ENCODE results near the gene IYD. TPM values are rescaled to one million over a fixed set of nuclear protein-coding genes. Genes with fewer than 3 reads are reported as not detected.

The IYD gene
- total and polyA plus RNA-seq, 7 experiments from 2014 or later, result not detected

DNA sequence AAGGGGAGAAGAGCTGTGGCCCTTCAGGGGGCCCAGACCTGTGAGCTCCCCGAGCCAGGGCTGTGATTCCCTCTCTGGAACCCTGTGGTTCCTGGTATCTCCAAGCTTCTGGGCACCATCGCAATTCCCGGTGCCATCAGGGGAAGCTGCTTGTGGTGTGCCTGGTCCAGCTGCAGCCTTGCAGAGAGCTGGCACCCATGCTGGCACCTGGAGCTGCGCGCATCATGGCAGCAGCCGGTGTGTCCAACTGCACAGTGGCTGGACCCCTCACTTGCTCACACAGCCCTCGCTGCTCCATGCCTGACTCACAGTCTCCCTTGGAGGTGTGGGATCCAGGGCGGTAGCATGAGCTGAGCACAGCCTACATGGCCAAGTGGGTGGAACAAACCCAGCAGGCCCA, 56.7 kb downstream of the IYD start:
- ChIA-PET POLR2A (no interaction called here), CTCF (no interaction called here)
- Histone ChIP-seq H3K4me1 (ENCODE audit: control insufficient read depth in 2 of 2, insufficient read depth in 2 of 2, low read length in 2 of 2) (no peaks in the 10 kb centered on the region), H3K36me3 (ENCODE audit: control insufficient read depth in 2 of 3, insufficient read depth in 3 of 3, low read length in 3 of 3) (no peaks in the 10 kb centered on the region), H3K27ac (ENCODE audit: low read depth, low read length) (no peak overlapping the region), H3K27me3 (ENCODE audit: control insufficient read depth in 2 of 2, insufficient read depth in 2 of 2, low read length in 2 of 2) (no peaks in the 10 kb centered on the region), H3K9me3 (ENCODE audit: control insufficient read depth in 2 of 3, low read length in 3 of 3) (peaks cover 0 to 3% (median 0%) of the 10 kb centered on the region in 3 experiments), H3K4me3 (ENCODE audit: low read length) (no peak overlapping the region)
- DNase-seq (no peak), ATAC-seq (no peak)
- H3K27ac Mint-ChIP-seq, result no peak overlapping the region
- no peaks in the 10 kb centered on the region for H3K36me3 Mint-ChIP-seq
- no peaks in the 10 kb centered on the region for H3K4me1 Mint-ChIP-seq
- intact Hi-C loops (cut with micrococcal nuclease), result no loop called here
- H3K4me3 Mint-ChIP-seq, result no peak overlapping the region
- no peaks in the 10 kb centered on the region for H3K27me3 Mint-ChIP-seq
- H3K9me3 Mint-ChIP-seq, result peaks cover 0 to 7% (median under 1%) of the 10 kb centered on the region in 11 donors

DNA sequence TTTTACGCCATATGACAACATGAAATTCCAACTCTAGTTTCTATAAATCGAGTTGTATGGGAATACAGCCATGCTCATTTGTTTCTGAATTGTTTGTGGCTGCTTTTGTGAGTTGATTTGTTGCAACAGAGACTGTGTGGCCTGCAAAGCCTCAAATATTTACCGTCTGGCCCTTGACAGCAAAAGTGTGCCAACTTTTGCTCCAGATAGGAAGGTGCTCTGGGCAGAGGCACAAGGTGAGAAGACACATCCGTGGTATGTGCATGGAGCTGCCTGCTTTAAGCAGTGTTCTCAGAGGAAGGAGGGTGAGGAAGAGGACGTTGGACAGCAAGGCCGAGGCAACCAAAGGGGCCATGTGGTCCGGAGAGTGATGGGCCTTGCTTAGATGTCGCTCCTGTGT, 57.4 kb downstream of the IYD start:
- Mint-ChIP-seq H3K9me3 (peaks cover 0 to 3% (median 0%) of the 10 kb centered on the region in 11 donors), H3K4me3 (no peak overlapping the region), H3K36me3 (no peaks in the 10 kb centered on the region), H3K4me1 (no peaks in the 10 kb centered on the region), H3K27ac (no peak overlapping the region), H3K27me3 (no peaks in the 10 kb centered on the region)
- H3K4me1 ChIP-seq (ENCODE audit: control insufficient read depth in 2 of 2, insufficient read depth in 2 of 2, low read length in 2 of 2), result no peaks in the 10 kb centered on the region
- no peak for DNase-seq
- H3K36me3 ChIP-seq (ENCODE audit: control insufficient read depth in 2 of 3, insufficient read depth in 3 of 3, low read length in 3 of 3), result no peaks in the 10 kb centered on the region
- intact Hi-C loops (cut with micrococcal nuclease), result no loop called here
- no peak overlapping the region for H3K27ac ChIP-seq (ENCODE audit: low read depth, low read length)
- no peak for ATAC-seq
- H3K27me3 ChIP-seq (ENCODE audit: control insufficient read depth in 2 of 2, insufficient read depth in 2 of 2, low read length in 2 of 2), result no peaks in the 10 kb centered on the region
- H3K9me3 ChIP-seq (ENCODE audit: control insufficient read depth in 2 of 3, low read length in 3 of 3), result peaks cover 0 to 3% (median 0%) of the 10 kb centered on the region in 3 experiments
- no peak overlapping the region for H3K4me3 ChIP-seq (ENCODE audit: low read length)
- ChIA-PET CTCF (no interaction called here), POLR2A (no interaction called here)

DNA sequence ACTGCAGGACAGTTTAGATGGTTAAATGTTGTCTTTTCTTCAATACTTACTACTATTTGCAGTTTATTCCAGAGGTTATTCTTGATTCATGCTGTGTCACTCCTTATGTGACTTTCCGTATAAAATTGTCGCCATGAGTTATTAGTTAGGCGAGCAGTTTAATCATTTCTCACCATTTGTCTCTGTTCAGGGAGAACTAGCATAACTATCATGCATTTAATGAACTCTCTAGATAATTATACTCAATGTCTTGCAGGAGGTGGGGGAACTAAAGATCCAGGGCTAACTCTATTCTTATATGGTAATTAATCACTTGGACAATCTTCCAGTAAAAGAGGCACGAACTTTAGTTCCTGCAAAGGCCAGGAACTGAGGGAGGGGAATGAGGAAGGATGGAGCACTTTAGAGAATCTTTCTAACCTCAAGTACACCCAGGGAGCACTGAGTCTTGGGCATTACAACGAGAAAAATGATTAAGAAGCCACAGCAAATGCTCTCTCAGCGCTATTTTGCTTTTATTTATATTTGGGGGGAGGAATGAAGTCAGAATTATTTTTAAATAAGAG, 58.3 kb downstream of the IYD start:
- Histone ChIP-seq H3K36me3 (ENCODE audit: control insufficient read depth in 2 of 3, insufficient read depth in 3 of 3, low read length in 3 of 3) (no peaks in the 10 kb centered on the region), H3K4me3 (ENCODE audit: low read length) (no peak overlapping the region), H3K27ac (ENCODE audit: low read depth, low read length) (no peak overlapping the region), H3K4me1 (ENCODE audit: control insufficient read depth in 2 of 2, insufficient read depth in 2 of 2, low read length in 2 of 2) (no peaks in the 10 kb centered on the region), H3K9me3 (ENCODE audit: control insufficient read depth in 2 of 3, low read length in 3 of 3) (peaks cover 0 to 3% (median 0%) of the 10 kb centered on the region in 3 experiments), H3K27me3 (ENCODE audit: control insufficient read depth in 2 of 2, insufficient read depth in 2 of 2, low read length in 2 of 2) (no peaks in the 10 kb centered on the region)
- ATAC-seq (no peak), DNase-seq (no peak)
- Mint-ChIP-seq H3K27me3 (no peaks in the 10 kb centered on the region), H3K4me3 (no peak overlapping the region), H3K36me3 (no peaks in the 10 kb centered on the region), H3K27ac (no peak overlapping the region), H3K9me3 (peaks cover 0 to 3% (median 0%) of the 10 kb centered on the region in 11 donors), H3K4me1 (no peaks in the 10 kb centered on the region)
- POLR2A ChIA-PET, result no interaction called here
- intact Hi-C loops (cut with micrococcal nuclease), result no loop called here
- CTCF ChIA-PET, result no interaction called here

DNA sequence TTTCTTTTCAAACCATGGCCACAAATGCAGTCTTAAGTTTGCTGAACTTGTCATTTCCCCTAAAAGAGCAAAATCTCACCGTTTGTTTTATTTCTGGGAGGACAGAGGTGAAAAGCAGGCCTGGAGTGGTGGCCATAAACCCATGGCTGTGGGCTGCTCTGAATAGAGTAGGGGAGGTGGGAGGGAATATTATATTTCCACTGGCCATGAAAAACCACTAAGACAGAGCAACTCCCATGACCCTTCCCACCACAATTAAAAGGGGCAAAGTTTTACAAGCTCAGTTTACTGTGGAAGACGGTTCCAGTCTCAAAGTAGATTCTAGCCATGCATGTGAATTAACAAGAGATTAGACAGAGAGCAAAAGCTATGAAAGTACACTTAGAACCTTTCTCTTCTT, 59.0 kb downstream of the IYD start:
- peaks cover 0 to 3% (median 0%) of the 10 kb centered on the region in 11 donors for H3K9me3 Mint-ChIP-seq
- CTCF ChIA-PET, result no interaction called here
- no peak overlapping the region for H3K27ac ChIP-seq (ENCODE audit: low read depth, low read length)
- H3K27me3 ChIP-seq (ENCODE audit: control insufficient read depth in 2 of 2, insufficient read depth in 2 of 2, low read length in 2 of 2), result no peaks in the 10 kb centered on the region
- no peak overlapping the region for H3K4me3 ChIP-seq (ENCODE audit: low read length)
- H3K4me1 ChIP-seq (ENCODE audit: control insufficient read depth in 2 of 2, insufficient read depth in 2 of 2, low read length in 2 of 2), result no peaks in the 10 kb centered on the region
- no peaks in the 10 kb centered on the region for H3K36me3 ChIP-seq (ENCODE audit: control insufficient read depth in 2 of 3, insufficient read depth in 3 of 3, low read length in 3 of 3)
- DNase-seq (no peak), ATAC-seq (no peak)
- H3K36me3 Mint-ChIP-seq, result no peaks in the 10 kb centered on the region
- H3K27me3 Mint-ChIP-seq, result no peaks in the 10 kb centered on the region
- POLR2A ChIA-PET, result no interaction called here
- peaks cover 0 to 3% (median 0%) of the 10 kb centered on the region in 3 experiments for H3K9me3 ChIP-seq (ENCODE audit: control insufficient read depth in 2 of 3, low read length in 3 of 3)
- no peaks in the 10 kb centered on the region for H3K4me1 Mint-ChIP-seq
- no peak overlapping the region for H3K27ac Mint-ChIP-seq
- H3K4me3 Mint-ChIP-seq, result no peak overlapping the region
- intact Hi-C loops (cut with micrococcal nuclease), result no loop called here

DNA sequence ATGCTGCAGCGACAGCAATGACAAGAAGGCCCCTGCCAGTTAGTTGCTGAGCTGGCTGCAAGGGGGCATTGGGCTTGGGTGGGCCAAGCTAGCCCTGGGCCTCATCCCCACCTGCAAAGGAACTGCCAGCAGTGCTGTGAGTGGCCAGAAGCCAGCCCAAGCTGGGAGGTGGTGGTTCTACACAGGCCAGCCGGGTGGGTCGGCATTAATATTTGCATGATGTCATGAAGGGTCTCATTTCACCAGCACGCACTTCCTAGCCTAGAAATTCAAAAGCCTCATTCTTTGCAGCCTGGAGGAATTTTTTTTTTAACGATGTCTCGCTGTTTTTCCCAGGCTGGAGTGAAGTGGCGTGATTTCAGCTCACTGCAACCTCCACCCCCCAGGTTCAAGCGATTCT, 62.0 kb downstream of the IYD start:
- Mint-ChIP-seq H3K36me3 (no peaks in the 10 kb centered on the region), H3K4me1 (no peaks in the 10 kb centered on the region), H3K27ac (no peak overlapping the region), H3K4me3 (no peak overlapping the region), H3K9me3 (peaks cover 0 to 4% (median 0%) of the 10 kb centered on the region in 11 donors), H3K27me3 (peaks cover 0 to 10% (median 0%) of the 10 kb centered on the region in 5 donors)
- intact Hi-C loops (cut with micrococcal nuclease), result no loop called here
- no peaks in the 10 kb centered on the region for H3K9me3 ChIP-seq (ENCODE audit: control insufficient read depth in 2 of 3, low read length in 3 of 3)
- H3K27ac ChIP-seq (ENCODE audit: low read depth, low read length), result no peak overlapping the region
- CTCF ChIA-PET, result no interaction called here
- H3K36me3 ChIP-seq (ENCODE audit: control insufficient read depth in 2 of 3, insufficient read depth in 3 of 3, low read length in 3 of 3), result no peaks in the 10 kb centered on the region
- DNase-seq (no peak), ATAC-seq (no peak)
- H3K4me3 ChIP-seq (ENCODE audit: low read length), result no peak overlapping the region
- H3K4me1 ChIP-seq (ENCODE audit: control insufficient read depth in 2 of 2, insufficient read depth in 2 of 2, low read length in 2 of 2), result no peaks in the 10 kb centered on the region
- H3K27me3 ChIP-seq (ENCODE audit: control insufficient read depth in 2 of 2, insufficient read depth in 2 of 2, low read length in 2 of 2), result no peaks in the 10 kb centered on the region
- POLR2A ChIA-PET, result no interaction called here

DNA sequence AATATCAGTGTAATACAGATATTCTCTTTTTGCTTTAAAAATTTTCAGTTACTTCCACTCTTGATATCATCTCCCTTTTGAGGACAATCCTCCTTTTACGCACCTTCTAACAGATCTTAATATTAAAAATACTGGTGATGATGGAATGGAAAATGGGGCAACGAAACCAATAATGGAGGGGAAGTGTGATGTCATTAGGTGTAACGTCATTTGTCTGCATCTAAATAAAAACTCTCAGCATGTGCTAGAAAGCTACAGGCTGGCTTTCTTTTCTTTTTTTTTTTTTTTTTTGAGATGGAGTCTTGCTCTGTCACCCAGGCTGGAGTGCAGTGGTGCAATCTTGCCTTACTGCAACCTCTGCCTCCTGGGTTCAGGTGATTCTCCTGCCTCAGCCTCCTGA, 66.5 kb downstream of the IYD start:
- no peaks in the 10 kb centered on the region for H3K4me1 ChIP-seq (ENCODE audit: control insufficient read depth in 2 of 2, insufficient read depth in 2 of 2, low read length in 2 of 2)
- H3K4me1 Mint-ChIP-seq, result peaks cover 0 to 1% (median 0%) of the 10 kb centered on the region in 7 donors
- no peaks in the 10 kb centered on the region for H3K36me3 ChIP-seq (ENCODE audit: control insufficient read depth in 2 of 3, insufficient read depth in 3 of 3, low read length in 3 of 3)
- ATAC-seq (no peak), DNase-seq (no peak)
- no peaks in the 10 kb centered on the region for H3K27me3 ChIP-seq (ENCODE audit: control insufficient read depth in 2 of 2, insufficient read depth in 2 of 2, low read length in 2 of 2)
- CTCF ChIA-PET, result no interaction called here
- intact Hi-C loops (cut with micrococcal nuclease), result no loop called here
- H3K27me3 Mint-ChIP-seq, result peaks cover 0 to 13% (median 4%) of the 10 kb centered on the region in 5 donors
- H3K27ac ChIP-seq (ENCODE audit: low read depth, low read length), result no peak overlapping the region
- no peaks in the 10 kb centered on the region for H3K9me3 ChIP-seq (ENCODE audit: control insufficient read depth in 2 of 3, low read length in 3 of 3)
- POLR2A ChIA-PET, result no interaction called here
- no peak overlapping the region for H3K4me3 Mint-ChIP-seq
- H3K9me3 Mint-ChIP-seq, result peaks cover 0 to 16% (median 6%) of the 10 kb centered on the region in 11 donors
- H3K36me3 Mint-ChIP-seq, result no peaks in the 10 kb centered on the region
- no peak overlapping the region for H3K4me3 ChIP-seq (ENCODE audit: low read length)
- H3K27ac Mint-ChIP-seq, result no peak overlapping the region

DNA sequence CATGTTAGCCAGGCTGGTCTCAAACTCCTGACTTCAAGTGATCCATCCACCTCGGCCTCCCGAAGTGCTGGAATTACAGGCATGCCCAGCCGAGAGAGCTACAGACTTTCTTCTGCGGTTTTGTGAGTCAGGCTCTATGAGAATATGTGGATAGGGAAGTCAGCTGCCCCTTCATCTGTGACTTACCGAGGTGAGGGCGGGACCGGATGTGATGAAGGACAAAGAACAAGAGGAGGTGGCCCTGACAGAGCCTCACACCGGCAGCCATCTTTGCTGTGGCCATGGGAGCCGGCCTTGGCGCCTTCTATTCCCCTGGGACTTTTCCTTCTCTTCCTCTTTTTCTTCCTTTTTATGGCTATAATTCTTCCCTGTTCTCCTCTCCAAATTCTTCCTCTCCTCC, 67.0 kb downstream of the IYD start:
- H3K27ac ChIP-seq (ENCODE audit: low read depth, low read length), result no peak overlapping the region
- no peaks in the 10 kb centered on the region for H3K4me1 ChIP-seq (ENCODE audit: control insufficient read depth in 2 of 2, insufficient read depth in 2 of 2, low read length in 2 of 2)
- POLR2A ChIA-PET, result no interaction called here
- H3K36me3 ChIP-seq (ENCODE audit: control insufficient read depth in 2 of 3, insufficient read depth in 3 of 3, low read length in 3 of 3), result no peaks in the 10 kb centered on the region
- intact Hi-C loops (cut with micrococcal nuclease), result no loop called here
- H3K27me3 ChIP-seq (ENCODE audit: control insufficient read depth in 2 of 2, insufficient read depth in 2 of 2, low read length in 2 of 2), result no peaks in the 10 kb centered on the region
- H3K4me1 Mint-ChIP-seq, result peaks cover 0 to 1% (median 0%) of the 10 kb centered on the region in 7 donors
- H3K4me3 Mint-ChIP-seq, result no peak overlapping the region
- ATAC-seq (no peak), DNase-seq (no peak)
- H3K27me3 Mint-ChIP-seq, result peaks cover 0 to 13% (median 4%) of the 10 kb centered on the region in 5 donors
- no peak overlapping the region for H3K27ac Mint-ChIP-seq
- no peak overlapping the region for H3K4me3 ChIP-seq (ENCODE audit: low read length)
- H3K9me3 ChIP-seq (ENCODE audit: control insufficient read depth in 2 of 3, low read length in 3 of 3), result no peaks in the 10 kb centered on the region
- H3K9me3 Mint-ChIP-seq, result peaks cover 0 to 19% (median 6%) of the 10 kb centered on the region in 11 donors
- CTCF ChIA-PET, result no interaction called here
- no peaks in the 10 kb centered on the region for H3K36me3 Mint-ChIP-seq
